ENCODE results near the gene SCLY.

DNA sequence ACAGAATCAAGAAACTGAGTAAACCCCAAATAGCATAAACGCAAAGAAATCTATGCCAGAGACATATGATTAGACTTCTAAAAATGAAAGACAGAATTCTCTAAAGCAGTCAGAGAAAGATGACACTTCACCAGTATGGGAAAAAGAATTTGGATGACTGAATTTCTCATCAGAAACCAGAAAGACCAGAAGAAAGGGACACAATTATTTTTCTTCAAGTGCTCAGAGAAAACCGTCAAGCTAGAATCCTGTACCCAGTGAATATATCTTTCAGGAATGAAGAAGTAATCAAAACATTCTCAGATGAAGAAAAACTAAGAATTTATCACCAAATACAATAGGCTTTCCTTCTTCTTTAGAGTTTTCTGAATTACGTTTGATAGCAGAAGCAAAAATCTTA, 25.1 kb downstream of the SCLY start:
- TF ChIP-seq, protein P1, sequence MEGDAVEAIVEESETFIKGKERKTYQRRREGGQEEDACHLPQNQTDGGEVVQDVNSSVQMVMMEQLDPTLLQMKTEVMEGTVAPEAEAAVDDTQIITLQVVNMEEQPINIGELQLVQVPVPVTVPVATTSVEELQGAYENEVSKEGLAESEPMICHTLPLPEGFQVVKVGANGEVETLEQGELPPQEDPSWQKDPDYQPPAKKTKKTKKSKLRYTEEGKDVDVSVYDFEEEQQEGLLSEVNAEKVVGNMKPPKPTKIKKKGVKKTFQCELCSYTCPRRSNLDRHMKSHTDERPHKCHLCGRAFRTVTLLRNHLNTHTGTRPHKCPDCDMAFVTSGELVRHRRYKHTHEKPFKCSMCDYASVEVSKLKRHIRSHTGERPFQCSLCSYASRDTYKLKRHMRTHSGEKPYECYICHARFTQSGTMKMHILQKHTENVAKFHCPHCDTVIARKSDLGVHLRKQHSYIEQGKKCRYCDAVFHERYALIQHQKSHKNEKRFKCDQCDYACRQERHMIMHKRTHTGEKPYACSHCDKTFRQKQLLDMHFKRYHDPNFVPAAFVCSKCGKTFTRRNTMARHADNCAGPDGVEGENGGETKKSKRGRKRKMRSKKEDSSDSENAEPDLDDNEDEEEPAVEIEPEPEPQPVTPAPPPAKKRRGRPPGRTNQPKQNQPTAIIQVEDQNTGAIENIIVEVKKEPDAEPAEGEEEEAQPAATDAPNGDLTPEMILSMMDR (tag by site-specific recombination; IDR thresholded peaks at IDR 0.05), result no peak
- no peak for TF ChIP-seq SETDB1 (IDR thresholded peaks at IDR 0.05; ENCODE audit: insufficient read length, low read length)
- TF ChIP-seq ZNF274 (IDR thresholded peaks at IDR 0.05; ENCODE audit: low read length), result no peak
- TF ChIP-seq ZNF274 (tag by site-specific recombination; IDR thresholded peaks at IDR 0.05; ENCODE audit: borderline replicate concordance), result no peak
- no peak for TF ChIP-seq ZBTB17 (tag by site-specific recombination; IDR thresholded peaks at IDR 0.05)
- TF ChIP-seq TRIM28 (IDR thresholded peaks at IDR 0.05; ENCODE audit: borderline replicate concordance, low read length), result no peak
- TF ChIP-seq HOXA7 (CRISPR knock-in tag; IDR thresholded peaks at IDR 0.05; ENCODE audit: borderline replicate concordance), result no peak
- no peak for TF ChIP-seq MYNN (tag by site-specific recombination; IDR thresholded peaks at IDR 0.05; ENCODE audit: borderline replicate concordance)
- no peak for TF ChIP-seq ZFP41 (tag by site-specific recombination; IDR thresholded peaks at IDR 0.05; ENCODE audit: borderline replicate concordance)
- no peak for TF ChIP-seq SCRT1 (tag by site-specific recombination; IDR thresholded peaks at IDR 0.05; ENCODE audit: borderline replicate concordance)
- TF ChIP-seq ZNF350 (tag by site-specific recombination; IDR thresholded peaks at IDR 0.05), result no peak
- no peak for TF ChIP-seq ZNF341 (tag by site-specific recombination; IDR thresholded peaks at IDR 0.05; ENCODE audit: low read depth)
- no peak for TF ChIP-seq YY1 (tag by site-specific recombination; IDR thresholded peaks at IDR 0.05)
- TF ChIP-seq ZNF621 (tag by site-specific recombination; IDR thresholded peaks at IDR 0.05), result no peak
- no peak for TF ChIP-seq TCF7L2 (IDR thresholded peaks at IDR 0.05; ENCODE audit: borderline replicate concordance, low read depth, low read length)
